ENCODE measurements around the gene ZNF653.
"Not testable (repeated sequence)": the region's sequence is repeated elsewhere in the genome, so short reads cannot be mapped to it uniquely, and the experiment has no call there.

Gene ZNF653

GRCh38 chr19:11453468-11454341 lies 51.9 kb downstream of the ZNF653 start:
- peak; percentile 44 for DNase-seq

- no peak for DNase-seq
Observed at GRCh38 chr19:11452620-11453310, 52.9 kb downstream of the ZNF653 start.

GRCh38 chr19:11451871-11452619 lies 53.6 kb downstream of the ZNF653 start:
- DNase-seq = no peak

GRCh38 chr19:11451327-11451870 lies 54.2 kb downstream of the ZNF653 start:
- DNase-seq = no peak

GRCh38 chr19:11450570-11451326 lies 54.9 kb downstream of the ZNF653 start:
- no peak for DNase-seq

GRCh38 chr19:11448923-11449554 lies 56.6 kb downstream of the ZNF653 start:
- DNase-seq = no peak

GRCh38 chr19:11448410-11448809 lies 57.2 kb downstream of the ZNF653 start:
- DNase-seq = no peak

- no peak for DNase-seq
Observed at GRCh38 chr19:11447347-11448262, 58.0 kb downstream of the ZNF653 start.

GRCh38 chr19:11446652-11447301 lies 58.9 kb downstream of the ZNF653 start:
- peak; percentile 53 for DNase-seq

GRCh38 chr19:11446271-11446651 lies 59.4 kb downstream of the ZNF653 start:
- no peak for DNase-seq

- no peak for DNase-seq
Observed at GRCh38 chr19:11445141-11445540, 60.5 kb downstream of the ZNF653 start.

- DNase-seq = no peak
Observed at GRCh38 chr19:11444059-11444458, 61.6 kb downstream of the ZNF653 start.

- no peak for DNase-seq
Observed at GRCh38 chr19:11437955-11438354, 67.7 kb downstream of the ZNF653 start.

- no peak for DNase-seq
Observed at GRCh38 chr19:11435833-11436313, 69.8 kb downstream of the ZNF653 start.

- peak; percentile 100 for DNase-seq
Observed at GRCh38 chr19:11435057-11435832, 70.4 kb downstream of the ZNF653 start, which contains the start of the genes ODAD3 and PRKCSH. TSS of gene ODAD3 (minus strand) at chr19:11435121. CDS start at chr19:11435016, 105 bp downstream. TSS of gene PRKCSH (plus strand) at chr19:11435635. CDS start at chr19:11436118, 483 bp downstream.

- DNase-seq = no peak
Observed at GRCh38 chr19:11434703-11435056, 71.0 kb downstream of the ZNF653 start.

- not testable (repeated sequence) for DNase-seq
Observed at GRCh38 chr19:11433526-11433925, 72.1 kb downstream of the ZNF653 start.
